DND-41 (cell line): ENCODE measurements around the gene DPP6.

Experiments
- EZH2 ChIP-seq: IDR thresholded peaks from 3 replicates; pipeline ENCODE4 v1.6.1; 2012; ENCODE audit warnings: borderline replicate concordance, low read depth, mild to moderate bottlenecking, moderate library complexity, low read length, inconsistent platforms; ENCODE audit not compliant: severe bottlenecking
- TF ChIP-seq, protein P1 (sequence below): IDR thresholded peaks from 2 replicates; pipeline ENCODE4 v1.5.1; 2012; ENCODE audit warnings: borderline replicate concordance, low read length, moderate library complexity, mild to moderate bottlenecking; ENCODE audit not compliant: poor library complexity, severe bottlenecking; ENCODE audit errors: extremely low read depth

DNA sequence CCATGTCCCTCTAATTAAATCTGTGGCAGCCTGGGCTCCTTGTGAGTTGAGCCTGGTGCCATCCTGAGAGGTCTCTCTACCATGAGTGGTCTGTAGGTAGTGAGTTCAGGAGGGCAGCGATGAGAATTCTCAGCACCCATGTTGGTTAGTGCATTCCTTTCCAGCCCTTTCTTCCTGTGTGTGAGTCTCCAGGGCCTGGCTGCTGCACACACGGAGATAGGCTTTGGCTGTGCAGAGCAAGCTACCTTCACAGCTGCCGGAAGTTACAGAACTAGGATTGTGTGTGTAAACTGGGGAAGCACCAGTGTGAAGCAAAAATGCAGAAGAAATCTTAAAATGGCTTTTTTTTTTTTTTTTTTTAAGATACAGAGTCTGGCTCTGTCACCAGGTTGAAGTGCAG lies 592.2 kb downstream of the DPP6 start:
- TF ChIP-seq, protein P1, sequence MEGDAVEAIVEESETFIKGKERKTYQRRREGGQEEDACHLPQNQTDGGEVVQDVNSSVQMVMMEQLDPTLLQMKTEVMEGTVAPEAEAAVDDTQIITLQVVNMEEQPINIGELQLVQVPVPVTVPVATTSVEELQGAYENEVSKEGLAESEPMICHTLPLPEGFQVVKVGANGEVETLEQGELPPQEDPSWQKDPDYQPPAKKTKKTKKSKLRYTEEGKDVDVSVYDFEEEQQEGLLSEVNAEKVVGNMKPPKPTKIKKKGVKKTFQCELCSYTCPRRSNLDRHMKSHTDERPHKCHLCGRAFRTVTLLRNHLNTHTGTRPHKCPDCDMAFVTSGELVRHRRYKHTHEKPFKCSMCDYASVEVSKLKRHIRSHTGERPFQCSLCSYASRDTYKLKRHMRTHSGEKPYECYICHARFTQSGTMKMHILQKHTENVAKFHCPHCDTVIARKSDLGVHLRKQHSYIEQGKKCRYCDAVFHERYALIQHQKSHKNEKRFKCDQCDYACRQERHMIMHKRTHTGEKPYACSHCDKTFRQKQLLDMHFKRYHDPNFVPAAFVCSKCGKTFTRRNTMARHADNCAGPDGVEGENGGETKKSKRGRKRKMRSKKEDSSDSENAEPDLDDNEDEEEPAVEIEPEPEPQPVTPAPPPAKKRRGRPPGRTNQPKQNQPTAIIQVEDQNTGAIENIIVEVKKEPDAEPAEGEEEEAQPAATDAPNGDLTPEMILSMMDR, result no peak
- no peak for TF ChIP-seq EZH2
